HG03045 (cell line): Measurements from ENCODE around the gene RASSF7.

ENCODE experiments used
- ATAC-seq: cut with Tn5 transposase; IDR thresholded peaks from one replicate; pipeline ENCODE4 v1.9.1; 2021; ENCODE audit warnings: mild to moderate bottlenecking, moderate library complexity; ENCODE audit not compliant: unreplicated experiment

The RASSF7 gene

GRCh38 chr11:550746-551085, 10.1 kb upstream of the RASSF7 start:
- no peak for ATAC-seq

DNA sequence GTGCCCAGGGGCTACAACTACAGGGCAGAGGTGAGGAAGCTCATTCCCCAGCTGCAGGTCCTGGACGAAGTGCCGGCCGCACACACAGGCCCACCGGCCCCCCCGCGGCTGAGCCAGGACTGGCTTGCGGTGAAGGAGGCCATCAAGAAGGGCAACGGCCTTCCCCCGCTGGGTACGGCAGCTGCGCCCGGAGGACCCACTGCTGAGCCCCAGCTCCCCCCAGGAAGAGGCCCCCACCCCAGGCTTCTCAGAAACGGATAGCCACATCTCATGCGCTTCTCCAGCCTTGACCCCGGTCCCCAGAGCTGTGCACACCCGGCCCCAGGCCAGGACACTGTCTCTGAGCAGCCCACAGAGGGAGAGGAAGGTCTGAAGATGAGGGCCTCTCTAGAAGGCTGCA, 9.6 kb upstream of the RASSF7 start:
- ATAC-seq = no peak

GRCh38 chr11:551596-551995, 9.2 kb upstream of the RASSF7 start:
- ATAC-seq = no peak

DNA sequence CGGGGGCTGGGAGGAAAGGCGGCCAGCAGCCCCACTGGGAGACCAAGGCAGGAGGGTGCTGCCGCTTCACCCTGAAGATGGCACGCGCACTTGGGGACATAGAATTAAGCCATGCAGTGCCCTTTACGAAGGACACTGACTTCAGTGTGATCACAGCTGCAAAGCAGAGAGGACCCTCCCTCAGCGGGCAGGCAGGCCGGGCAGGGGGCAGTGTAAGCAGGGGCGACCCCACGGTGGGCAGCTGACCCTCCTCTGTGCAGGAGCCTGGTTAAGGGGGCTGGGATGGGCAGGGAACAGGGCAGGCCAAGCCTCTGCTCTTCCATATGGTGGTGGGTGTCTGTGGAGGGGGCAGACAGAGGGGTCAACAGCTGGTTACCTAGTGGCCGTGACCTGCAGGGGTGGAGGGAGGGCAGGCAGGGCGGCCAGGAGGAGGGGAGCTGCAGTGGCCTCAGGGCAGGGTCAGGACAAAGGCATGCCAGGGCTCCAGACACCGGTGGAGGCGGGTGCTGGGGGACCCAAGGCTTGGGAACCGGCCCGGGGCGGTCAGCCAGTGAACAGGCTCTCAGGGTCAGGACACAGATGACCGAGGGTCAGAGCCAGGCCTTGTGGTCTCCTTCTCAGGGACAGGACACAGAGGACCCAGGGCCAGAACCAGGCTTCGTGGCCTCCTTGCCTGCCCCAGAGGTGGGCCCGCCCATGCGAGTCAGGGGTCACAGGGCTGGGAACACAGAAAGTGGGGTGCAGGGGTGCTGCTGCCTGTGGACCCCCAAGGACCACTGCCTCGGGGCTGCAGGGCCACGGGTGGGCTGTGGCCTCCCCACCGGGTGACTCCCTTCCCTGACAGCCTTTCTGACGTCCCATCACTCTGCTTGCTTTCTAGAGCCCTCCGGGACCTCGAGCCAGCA, 7.4 kb upstream of the RASSF7 start:
- no peak for ATAC-seq

- ATAC-seq = no peak
These were observed 6.8 kb upstream of the RASSF7 start for GRCh38 chr11:553988-554340.

GRCh38 chr11:554428-555226, 6.1 kb upstream of the RASSF7 start:
- no peak for ATAC-seq

- ATAC-seq = no peak
These were observed 5.5 kb upstream of the RASSF7 start for GRCh38 chr11:555227-555779.

DNA sequence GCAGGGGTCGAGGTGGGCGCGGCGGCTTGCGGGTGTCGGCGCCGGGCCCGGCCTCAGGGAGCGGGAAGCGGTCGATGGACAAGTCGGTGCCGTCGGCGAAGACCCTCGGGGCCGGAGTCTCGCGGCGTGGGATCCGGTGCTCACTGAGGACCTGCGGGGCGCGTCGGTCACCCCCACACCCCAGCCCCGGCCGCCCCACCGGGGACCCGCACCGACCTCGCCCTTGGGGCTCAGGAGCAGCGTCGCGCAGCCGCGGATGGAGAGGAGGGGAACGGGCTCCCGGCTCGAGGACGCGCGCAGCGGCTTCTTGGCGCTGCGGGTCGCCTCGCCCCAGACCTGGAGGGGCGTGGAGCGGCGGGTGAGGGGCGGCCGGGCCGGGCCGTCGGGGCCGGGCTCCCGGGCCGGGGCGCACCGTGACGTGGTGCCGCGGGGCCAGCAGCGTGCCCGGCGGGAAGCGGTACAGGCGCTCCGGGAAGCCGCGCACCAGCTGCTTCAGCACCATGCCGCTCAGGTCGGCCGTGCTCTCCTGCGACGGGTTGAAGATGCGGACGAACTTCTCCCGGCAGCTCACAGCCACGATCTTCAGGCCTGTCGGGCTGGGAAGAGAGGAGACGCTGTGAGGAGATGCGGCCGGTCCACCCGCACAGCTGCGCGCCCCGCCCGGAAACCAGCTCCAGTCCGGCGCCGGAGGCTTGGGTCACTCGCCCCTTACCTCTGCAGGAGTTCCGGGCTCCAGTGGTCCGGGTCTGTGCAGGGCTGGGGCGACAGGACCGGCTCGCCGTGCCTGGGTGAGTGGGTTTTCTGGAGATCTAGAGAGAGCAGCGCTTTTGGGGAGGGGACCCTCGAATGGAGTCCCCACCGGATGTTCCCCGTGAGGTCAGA, 4.7 kb upstream of the RASSF7 start:
- no peak for ATAC-seq

- ATAC-seq = no peak
These were observed 4.0 kb upstream of the RASSF7 start for GRCh38 chr11:556662-557256.

- ATAC-seq = no peak
These were observed 3.2 kb upstream of the RASSF7 start for GRCh38 chr11:557328-558132.

DNA sequence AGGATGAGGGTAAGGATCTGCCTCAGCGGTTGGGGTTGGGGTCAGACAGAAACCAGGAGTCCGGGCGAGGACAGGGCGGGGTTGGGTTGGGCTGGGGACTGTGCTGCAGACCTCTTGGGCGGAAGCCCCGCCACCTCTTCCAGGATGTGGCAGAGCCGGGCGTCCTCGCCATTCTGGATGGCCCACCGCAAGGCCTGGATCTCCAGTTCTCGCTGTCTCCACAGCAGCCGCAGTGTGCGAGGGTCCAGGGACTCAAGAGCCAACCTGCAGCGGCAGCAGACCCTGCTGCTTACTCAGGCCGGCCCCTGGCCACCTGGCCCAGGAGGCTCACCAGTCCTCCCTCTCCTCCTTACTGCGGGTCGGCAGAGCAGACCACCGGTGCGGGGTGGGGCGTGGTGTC, 2.3 kb upstream of the RASSF7 start:
- ATAC-seq = no peak

DNA sequence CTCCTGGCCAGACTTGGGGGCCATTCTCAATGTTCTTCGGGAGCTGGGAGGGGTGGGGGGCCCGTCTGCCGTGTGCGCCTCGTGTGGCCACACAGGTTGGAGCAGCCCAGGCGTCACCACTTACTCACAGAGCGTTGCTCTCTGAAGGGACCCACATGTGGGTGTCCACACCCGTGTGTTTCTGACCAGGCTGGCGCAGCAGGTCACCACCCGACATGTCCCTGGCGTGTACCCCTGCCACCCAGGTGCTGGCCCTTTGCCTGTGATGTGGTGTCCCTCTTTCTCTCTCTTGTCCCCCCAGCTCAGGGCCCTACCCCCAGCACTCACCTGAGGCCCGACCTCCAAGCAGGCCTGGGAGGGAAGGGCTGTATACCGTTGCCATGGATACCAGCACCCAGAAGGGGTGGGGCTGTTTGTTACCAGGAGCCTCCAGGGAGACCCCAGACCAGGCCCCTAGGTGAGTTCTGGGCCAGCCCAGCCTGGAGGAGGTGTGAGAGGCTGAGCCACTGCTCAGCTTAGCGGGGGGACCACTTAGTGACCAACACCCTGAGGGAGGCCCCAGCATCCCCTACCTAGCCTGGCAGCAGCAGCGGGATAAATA, 1.6 kb upstream of the RASSF7 start:
- ATAC-seq = no peak

DNA sequence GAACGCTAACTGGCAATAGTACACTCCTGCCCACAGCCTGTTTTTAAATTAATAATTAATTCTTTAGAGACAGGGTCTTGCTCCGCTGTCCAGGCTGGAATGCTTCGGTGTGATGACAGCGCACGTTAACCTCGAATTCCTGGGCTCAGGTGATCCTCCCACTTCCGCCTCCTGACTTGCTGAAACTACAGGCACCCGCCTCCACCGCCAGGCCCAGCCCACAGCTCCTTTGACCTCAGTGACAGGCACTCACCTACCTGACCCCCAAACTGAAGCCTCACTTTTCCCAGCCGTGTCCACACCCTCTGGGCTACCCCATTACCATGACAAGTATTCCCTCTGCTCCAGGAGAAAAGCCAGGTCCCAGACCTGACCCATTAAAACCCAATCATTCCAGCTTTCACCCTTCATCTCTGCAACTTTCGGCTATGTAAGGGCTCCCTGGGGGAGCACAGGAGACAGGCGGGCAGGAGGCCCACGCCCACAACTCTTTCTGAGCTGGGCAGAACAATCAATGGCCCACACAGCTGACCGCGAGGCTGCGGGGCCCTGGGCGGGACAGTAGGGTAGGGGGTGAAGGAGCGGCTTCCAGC, 962 bp upstream of the RASSF7 start:
- ATAC-seq = no peak

- ATAC-seq = peak; percentile 11
These were observed 606 bp downstream of the RASSF7 start for GRCh38 chr11:561148-562003.

DNA sequence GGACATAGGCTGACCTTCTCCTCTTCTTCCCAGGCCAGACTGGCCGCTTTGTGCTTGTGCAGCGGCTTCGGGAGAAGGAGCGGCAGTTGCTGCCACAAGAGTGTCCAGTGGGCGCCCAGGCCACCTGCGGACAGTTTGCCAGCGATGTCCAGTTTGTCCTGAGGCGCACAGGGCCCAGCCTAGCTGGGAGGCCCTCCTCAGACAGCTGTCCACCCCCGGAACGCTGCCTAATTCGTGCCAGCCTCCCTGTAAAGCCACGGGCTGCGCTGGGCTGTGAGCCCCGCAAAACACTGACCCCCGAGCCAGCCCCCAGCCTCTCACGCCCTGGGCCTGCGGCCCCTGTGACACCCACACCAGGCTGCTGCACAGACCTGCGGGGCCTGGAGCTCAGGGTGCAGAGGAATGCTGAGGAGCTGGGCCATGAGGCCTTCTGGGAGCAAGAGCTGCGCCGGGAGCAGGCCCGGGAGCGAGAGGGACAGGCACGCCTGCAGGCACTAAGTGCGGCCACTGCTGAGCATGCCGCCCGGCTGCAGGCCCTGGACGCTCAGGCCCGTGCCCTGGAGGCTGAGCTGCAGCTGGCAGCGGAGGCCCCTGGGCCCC, 1.4 kb downstream of the RASSF7 start:
- no peak for ATAC-seq

DNA sequence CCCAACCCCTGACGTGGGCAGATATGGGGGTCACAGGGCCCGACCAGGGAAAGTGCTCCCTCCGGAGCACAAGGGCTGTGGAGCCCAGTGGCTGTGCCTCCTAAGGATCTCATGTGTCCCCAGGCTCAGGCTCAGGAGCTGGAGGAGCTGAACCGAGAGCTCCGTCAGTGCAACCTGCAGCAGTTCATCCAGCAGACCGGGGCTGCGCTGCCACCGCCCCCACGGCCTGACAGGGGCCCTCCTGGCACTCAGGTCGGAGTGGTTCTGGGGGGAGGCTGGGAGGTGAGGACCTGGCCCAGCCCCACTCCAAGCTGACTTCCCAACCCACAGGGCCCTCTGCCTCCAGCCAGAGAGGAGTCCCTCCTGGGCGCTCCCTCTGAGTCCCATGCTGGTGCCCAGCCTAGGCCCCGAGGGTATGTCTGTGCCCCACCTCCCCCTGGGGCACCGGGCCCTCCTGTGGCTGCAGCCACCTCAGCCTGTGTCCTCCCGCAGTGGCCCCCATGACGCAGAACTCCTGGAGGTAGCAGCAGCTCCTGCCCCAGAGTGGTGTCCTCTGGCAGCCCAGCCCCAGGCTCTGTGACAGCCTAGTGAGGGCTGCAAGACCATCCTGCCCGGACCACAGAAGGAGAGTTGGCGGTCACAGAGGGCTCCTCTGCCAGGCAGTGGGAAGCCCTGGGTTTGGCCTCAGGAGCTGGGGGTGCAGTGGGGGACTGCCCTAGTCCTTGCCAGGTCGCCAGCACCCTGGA, 2.5 kb downstream of the RASSF7 start:
- ATAC-seq = no peak
